ENCODE data around the gene ACTMAP. TPM values are rescaled to one million over a fixed set of nuclear protein-coding genes. Genes with fewer than 3 reads are reported as not detected.
"Not testable (repeated sequence)": the region's sequence is repeated elsewhere in the genome, so short reads cannot be mapped to it uniquely, and the experiment has no call there.

ACTMAP gene
- total RNA-seq, 1 donor from 2014 or later, result 25.1 TPM

DNA sequence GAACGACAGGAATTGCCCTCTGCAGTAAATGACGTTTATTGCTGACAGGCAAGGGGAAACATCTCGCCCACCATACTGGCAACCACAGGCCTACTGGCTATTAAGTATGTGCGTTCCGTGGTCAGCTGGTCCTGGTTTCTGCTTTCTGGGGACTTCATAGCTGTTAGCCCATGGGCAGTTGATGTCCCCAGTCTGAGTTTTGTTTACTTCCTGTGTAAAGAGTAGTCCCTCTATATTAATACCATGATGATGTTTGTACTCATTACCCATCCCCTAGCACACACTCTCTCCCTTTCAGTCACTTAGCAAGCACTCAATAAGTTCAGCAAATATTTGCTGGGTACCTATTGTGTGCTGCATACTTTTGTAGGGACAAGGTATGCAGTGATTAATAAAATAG is 18.6 kb upstream of the ACTMAP start:
- TF ChIP-seq, protein P1, sequence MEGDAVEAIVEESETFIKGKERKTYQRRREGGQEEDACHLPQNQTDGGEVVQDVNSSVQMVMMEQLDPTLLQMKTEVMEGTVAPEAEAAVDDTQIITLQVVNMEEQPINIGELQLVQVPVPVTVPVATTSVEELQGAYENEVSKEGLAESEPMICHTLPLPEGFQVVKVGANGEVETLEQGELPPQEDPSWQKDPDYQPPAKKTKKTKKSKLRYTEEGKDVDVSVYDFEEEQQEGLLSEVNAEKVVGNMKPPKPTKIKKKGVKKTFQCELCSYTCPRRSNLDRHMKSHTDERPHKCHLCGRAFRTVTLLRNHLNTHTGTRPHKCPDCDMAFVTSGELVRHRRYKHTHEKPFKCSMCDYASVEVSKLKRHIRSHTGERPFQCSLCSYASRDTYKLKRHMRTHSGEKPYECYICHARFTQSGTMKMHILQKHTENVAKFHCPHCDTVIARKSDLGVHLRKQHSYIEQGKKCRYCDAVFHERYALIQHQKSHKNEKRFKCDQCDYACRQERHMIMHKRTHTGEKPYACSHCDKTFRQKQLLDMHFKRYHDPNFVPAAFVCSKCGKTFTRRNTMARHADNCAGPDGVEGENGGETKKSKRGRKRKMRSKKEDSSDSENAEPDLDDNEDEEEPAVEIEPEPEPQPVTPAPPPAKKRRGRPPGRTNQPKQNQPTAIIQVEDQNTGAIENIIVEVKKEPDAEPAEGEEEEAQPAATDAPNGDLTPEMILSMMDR (conservative IDR thresholded peaks at IDR 0.05), result no peak
- DNase-seq (ENCODE audit: low read depth, low spot score), result no peak
- Mint-ChIP-seq H3K4me3 (no peak overlapping the region), H3K9me3 (peaks cover 3% of the 10 kb centered on the region), H3K27me3 (ENCODE audit: low read depth) (no peaks in the 10 kb centered on the region), H3K4me1 (no peaks in the 10 kb centered on the region), H3K36me3 (ENCODE audit: low read depth) (peaks cover 28% of the 10 kb centered on the region), H3K27ac (ENCODE audit: unreplicated experiment) (no peak overlapping the region)

DNA sequence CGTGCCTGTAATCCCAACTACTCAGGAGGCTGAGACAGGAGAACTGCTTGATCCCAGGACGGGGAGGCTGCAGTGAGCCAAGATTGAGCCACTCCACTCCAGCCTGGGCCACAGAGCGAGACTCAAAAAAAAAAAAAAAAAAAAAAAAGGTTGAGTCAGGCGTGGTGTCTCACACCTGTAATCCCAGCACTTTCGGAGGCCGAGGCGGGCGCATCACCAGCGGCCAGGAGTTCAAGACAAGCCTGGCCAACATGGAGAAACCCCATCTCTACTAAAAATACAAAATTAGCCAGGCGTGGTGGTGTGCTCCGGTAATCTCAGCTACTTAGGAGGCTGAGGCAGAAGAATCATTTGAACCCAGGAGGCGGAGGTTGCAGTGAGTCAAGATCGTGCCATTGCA is 16.1 kb upstream of the ACTMAP start:
- not testable (repeated sequence) for H3K9me3 Mint-ChIP-seq; H3K27ac Mint-ChIP-seq (ENCODE audit: unreplicated experiment); DNase-seq (ENCODE audit: low read depth, low spot score); H3K27me3 Mint-ChIP-seq (ENCODE audit: low read depth); H3K4me3 Mint-ChIP-seq; H3K4me1 Mint-ChIP-seq
- peaks cover 32% of the 10 kb centered on the region for H3K36me3 Mint-ChIP-seq (ENCODE audit: low read depth)

DNA sequence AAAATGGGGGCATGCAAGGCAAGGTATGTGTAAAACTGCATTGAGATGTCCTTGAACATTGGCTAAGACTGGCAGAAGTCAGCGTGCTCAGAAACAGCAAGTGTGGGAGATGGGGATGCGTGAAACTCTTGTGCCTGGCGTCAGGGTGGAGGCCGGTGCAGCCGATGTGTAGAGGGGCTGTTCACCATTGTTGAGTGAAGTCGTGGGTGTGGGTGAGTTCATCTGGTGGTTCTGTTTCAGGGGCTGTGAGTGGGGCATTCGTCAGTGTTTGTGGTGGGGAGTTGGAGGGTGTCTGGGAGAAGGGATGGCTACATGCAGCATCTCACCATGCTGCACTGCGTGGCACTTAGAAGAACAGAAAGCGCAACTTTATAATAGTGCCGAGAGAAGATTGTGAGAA is 13.7 kb upstream of the ACTMAP start:
- Mint-ChIP-seq H3K36me3 (ENCODE audit: low read depth) (peaks cover 25% of the 10 kb centered on the region), H3K27ac (ENCODE audit: unreplicated experiment) (peak overlapping the region; percentile 25), H3K27me3 (ENCODE audit: low read depth) (no peaks in the 10 kb centered on the region), H3K4me3 (no peak overlapping the region), H3K4me1 (no peaks in the 10 kb centered on the region), H3K9me3 (no peaks in the 10 kb centered on the region)
- TF ChIP-seq, protein P1 (conservative IDR thresholded peaks at IDR 0.05), result no peak
- no peak for DNase-seq (ENCODE audit: low read depth, low spot score)

DNA sequence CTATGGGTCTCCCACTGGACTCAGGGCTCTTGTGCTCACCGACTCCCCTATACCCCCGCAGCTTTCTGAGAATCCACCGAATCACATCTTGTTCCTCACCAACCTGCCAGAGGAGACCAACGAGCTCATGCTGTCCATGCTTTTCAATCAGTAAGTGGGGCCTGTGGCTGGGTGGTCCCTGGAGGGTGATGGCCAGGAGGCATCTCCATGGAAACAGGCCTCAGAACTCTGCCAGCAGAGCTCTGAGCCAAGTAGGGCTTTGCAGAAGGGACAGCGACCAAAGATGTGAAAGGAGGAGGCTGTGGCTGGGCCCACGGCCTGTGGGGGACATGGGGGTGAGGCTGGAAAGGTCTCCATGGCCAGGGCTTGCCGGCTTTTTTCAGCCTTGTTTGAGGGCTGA is 13.2 kb upstream of the ACTMAP start:
- Mint-ChIP-seq H3K9me3 (no peaks in the 10 kb centered on the region), H3K4me3 (no peak overlapping the region), H3K36me3 (ENCODE audit: low read depth) (peaks cover 23% of the 10 kb centered on the region), H3K4me1 (no peaks in the 10 kb centered on the region), H3K27me3 (ENCODE audit: low read depth) (no peaks in the 10 kb centered on the region), H3K27ac (ENCODE audit: unreplicated experiment) (no peak overlapping the region)
- TF ChIP-seq, protein P1 (conservative IDR thresholded peaks at IDR 0.05), result no peak
- DNase-seq (ENCODE audit: low read depth, low spot score), result no peak

DNA sequence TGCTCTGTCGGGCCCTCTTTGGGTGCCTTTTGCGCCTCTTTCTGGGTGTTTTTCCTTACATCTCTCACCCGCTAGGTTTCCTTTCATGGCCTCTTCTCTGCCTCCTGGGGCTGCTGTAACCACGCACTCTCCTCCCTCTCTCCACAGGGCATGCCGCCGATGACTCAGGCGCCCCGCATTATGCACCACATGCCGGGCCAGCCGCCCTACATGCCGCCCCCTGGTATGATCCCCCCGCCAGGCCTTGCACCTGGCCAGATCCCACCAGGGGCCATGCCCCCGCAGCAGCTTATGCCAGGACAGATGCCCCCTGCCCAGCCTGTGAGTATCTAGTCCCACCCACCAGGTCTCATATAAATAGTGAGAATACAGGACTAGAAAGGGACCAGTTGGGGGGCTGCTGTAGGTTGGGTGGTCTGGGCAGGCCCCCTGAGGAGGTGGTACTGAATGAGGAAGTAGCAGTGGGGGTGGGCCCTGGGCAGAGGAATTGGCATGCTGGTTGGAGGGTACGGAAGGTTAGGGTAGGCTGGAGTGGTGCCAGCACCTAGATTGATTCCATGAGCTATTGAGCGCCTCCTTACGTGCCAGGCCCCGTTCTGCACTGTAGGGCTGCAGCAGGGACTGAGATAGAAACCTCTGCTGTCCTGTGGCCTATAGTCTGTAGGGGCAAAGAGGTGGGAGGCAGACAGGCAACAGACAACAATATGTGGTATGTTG is 12.6 kb upstream of the ACTMAP start:
- Mint-ChIP-seq H3K4me3 (no peak overlapping the region), H3K36me3 (ENCODE audit: low read depth) (peaks cover 25% of the 10 kb centered on the region), H3K9me3 (no peaks in the 10 kb centered on the region), H3K27ac (ENCODE audit: unreplicated experiment) (no peak overlapping the region), H3K4me1 (no peaks in the 10 kb centered on the region), H3K27me3 (ENCODE audit: low read depth) (no peaks in the 10 kb centered on the region)
- TF ChIP-seq, protein P1 (conservative IDR thresholded peaks at IDR 0.05), result no peak
- DNase-seq (ENCODE audit: low read depth, low spot score), result no peak

DNA sequence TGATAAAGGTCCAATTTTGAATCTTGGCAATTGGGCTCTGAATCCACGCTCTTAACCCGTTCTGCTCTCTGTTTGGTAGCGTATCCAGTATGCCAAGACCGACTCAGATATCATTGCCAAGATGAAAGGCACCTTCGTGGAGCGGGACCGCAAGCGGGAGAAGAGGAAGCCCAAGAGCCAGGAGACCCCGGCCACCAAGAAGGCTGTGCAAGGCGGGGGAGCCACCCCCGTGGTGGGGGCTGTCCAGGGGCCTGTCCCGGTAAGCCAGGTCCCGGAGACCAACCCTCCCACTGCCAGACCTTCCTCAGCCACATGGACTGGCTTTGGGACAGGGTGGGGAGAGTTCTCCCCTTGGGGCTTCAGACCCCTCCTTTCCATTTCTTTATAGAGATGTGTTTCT is 9.1 kb upstream of the ACTMAP start:
- peaks cover 20% of the 10 kb centered on the region for H3K4me1 Mint-ChIP-seq
- no peak overlapping the region for H3K27ac Mint-ChIP-seq (ENCODE audit: unreplicated experiment)
- H3K4me3 Mint-ChIP-seq, result no peak overlapping the region
- TF ChIP-seq, protein P1 (conservative IDR thresholded peaks at IDR 0.05), result no peak
- no peaks in the 10 kb centered on the region for H3K27me3 Mint-ChIP-seq (ENCODE audit: low read depth)
- no peaks in the 10 kb centered on the region for H3K9me3 Mint-ChIP-seq
- DNase-seq (ENCODE audit: low read depth, low spot score), result no peak
- peaks cover 39% of the 10 kb centered on the region for H3K36me3 Mint-ChIP-seq (ENCODE audit: low read depth)

Measured in neural crest cell (in vitro differentiated cells).